HepG2 (cell line): ENCODE data around the gene MCRIP2. TPM values are rescaled to one million over a fixed set of nuclear protein-coding genes. Genes with fewer than 3 reads are reported as not detected.

Experiments used
- AGO1 ChIP-seq: fragments of 200-400 bp; formaldehyde crosslinking; IDR thresholded peaks from 2 replicates; pipeline ENCODE4 v1.6.1; 2017; ENCODE audit warnings: mild to moderate bottlenecking, low read depth, low read length, moderate library complexity; ENCODE audit not compliant: poor library complexity, severe bottlenecking
- HES4 ChIP-seq: sonication (generic); formaldehyde crosslinking; IDR thresholded peaks from 2 replicates; pipeline ENCODE4 v1.9.0; 2021; ENCODE audit warnings: mild to moderate bottlenecking, missing genetic modification reagents, borderline replicate concordance
- MXI1 ChIP-seq: IDR thresholded peaks from 3 replicates; pipeline ENCODE4 v1.6.1; 2012; ENCODE audit warnings: low read depth, low read length, inconsistent platforms, borderline replicate concordance
- NKX3-1 ChIP-seq: sonication (generic); formaldehyde crosslinking; IDR thresholded peaks from 2 replicates; pipeline ENCODE4 v1.5.0; 2020; ENCODE audit warnings: missing genetic modification reagents
- PHF5A ChIP-seq: IDR thresholded peaks from one replicate; pipeline ENCODE4 v1.6.1; 2018; ENCODE audit warnings: low read depth, missing genetic modification reagents; ENCODE audit not compliant: unreplicated experiment
- RBM39 ChIP-seq: fragments of 200-400 bp; formaldehyde crosslinking; IDR thresholded peaks from one replicate; pipeline ENCODE4 v1.6.1; 2018; ENCODE audit warnings: antibody characterized with exemption, mild to moderate bottlenecking, low read depth, low read length; ENCODE audit not compliant: poor library complexity, severe bottlenecking
- REXO4 ChIP-seq: sonication (generic); formaldehyde crosslinking; IDR thresholded peaks from 2 replicates; pipeline ENCODE4 v1.8.0; 2022; ENCODE audit warnings: missing genetic modification reagents, mild to moderate bottlenecking, borderline replicate concordance
- SAP130 ChIP-seq: IDR thresholded peaks from 2 replicates; pipeline ENCODE4 v1.6.1; 2016; ENCODE audit warnings: low read depth
- SPEN ChIP-seq: sonication (generic); formaldehyde crosslinking; IDR thresholded peaks from 2 replicates; pipeline ENCODE4 v1.5.1; 2020; ENCODE audit warnings: low read depth, mild to moderate bottlenecking, missing genetic modification reagents
- STAT5B ChIP-seq: sonication (generic); formaldehyde crosslinking; IDR thresholded peaks from 2 replicates; pipeline ENCODE4 v1.4.0; 2020; ENCODE audit warnings: missing genetic modification reagents
- TAF1 ChIP-seq: sonication (generic); formaldehyde crosslinking; IDR thresholded peaks from 2 replicates; pipeline ENCODE4 v1.4.0; 2020; ENCODE audit warnings: missing genetic modification reagents
- ZC3H13 ChIP-seq: sonication (generic); formaldehyde crosslinking; IDR thresholded peaks from 2 replicates; pipeline ENCODE4 v1.8.1; 2023; ENCODE audit warnings: mild to moderate bottlenecking, missing genetic modification reagents, moderate library complexity
- ZNF331 ChIP-seq: sonication (generic); formaldehyde crosslinking; IDR thresholded peaks from 2 replicates; pipeline ENCODE4 v1.4.0; 2020; ENCODE audit warnings: missing genetic modification reagents
- ZNF530 ChIP-seq: sonication (generic); formaldehyde crosslinking; IDR thresholded peaks from 2 replicates; pipeline ENCODE4 v1.5.0; 2020; ENCODE audit warnings: low read depth, mild to moderate bottlenecking, missing genetic modification reagents
- ZNF607 ChIP-seq: sonication (generic); formaldehyde crosslinking; IDR thresholded peaks from 2 replicates; pipeline ENCODE4 v1.5.1; 2020; ENCODE audit warnings: missing genetic modification reagents, mild to moderate bottlenecking, borderline replicate concordance
- polyA plus RNA-seq, 8 experiments: library from polyadenylated mRNA; depleted of rRNA in 3 of 8; stranded (reverse) in 7 of 8; unstranded in 1 of 8; fragments of >200 nt; fragmentation: Illumina TruSeq in 4 of 8; extraction: Trizol in 4 of 8; gene quantifications; 2 replicates each; pipeline versions ENCODE4 v1.2.1 to v1.2.3, GENCODE V29; 2011 to 2016; ENCODE audit warnings: low read depth in 4 of 8, missing spikeins in 1 of 8, mixed read lengths in 1 of 8; ENCODE audit not compliant: insufficient read depth in 1 of 8
- total RNA-seq, 5 experiments: library from RNA; depleted of rRNA; stranded (reverse); fragments of >200 nt; fragmentation: Illumina TruSeq; extraction: Trizol; gene quantifications; 2 replicates each; pipeline ENCODE4 v1.2.3, GENCODE V29; 2016; ENCODE audit warnings: low read depth in 1 of 5
- TF ChIP-seq, protein P1 (sequence below): IDR thresholded peaks from 2 replicates; pipeline ENCODE4 v1.6.1; 2016; ENCODE audit warnings: mild to moderate bottlenecking, missing biosample characterization, missing genetic modification reagents
- TF ChIP-seq, protein P2 (sequence below): sonication (generic); IDR thresholded peaks from 2 replicates; pipeline ENCODE4 v1.6.1; 2016; ENCODE audit warnings: low read depth, borderline replicate concordance
- TF ChIP-seq, protein P3 (sequence below): sonication (generic); formaldehyde crosslinking; IDR thresholded peaks from 2 replicates; pipeline ENCODE4 v1.5.1; 2020; ENCODE audit warnings: mild to moderate bottlenecking, missing genetic modification reagents, borderline replicate concordance
- TF ChIP-seq, protein P4 (sequence below): sonication (generic); formaldehyde crosslinking; IDR thresholded peaks from 2 replicates; pipeline ENCODE4 v1.4.0; 2020; ENCODE audit warnings: missing genetic modification reagents
- TF ChIP-seq, protein P5 (sequence below): sonication (generic); formaldehyde crosslinking; IDR thresholded peaks from 2 replicates; pipeline ENCODE4 v1.8.0; 2022; ENCODE audit warnings: missing genetic modification reagents, mild to moderate bottlenecking, borderline replicate concordance

The MCRIP2 gene
- total and polyA plus RNA-seq, 2 of the 13 experiments (the other 11 are each of a cell fraction or from before 2014, with no cell fraction given) = 39.6 to 76.7 TPM

DNA sequence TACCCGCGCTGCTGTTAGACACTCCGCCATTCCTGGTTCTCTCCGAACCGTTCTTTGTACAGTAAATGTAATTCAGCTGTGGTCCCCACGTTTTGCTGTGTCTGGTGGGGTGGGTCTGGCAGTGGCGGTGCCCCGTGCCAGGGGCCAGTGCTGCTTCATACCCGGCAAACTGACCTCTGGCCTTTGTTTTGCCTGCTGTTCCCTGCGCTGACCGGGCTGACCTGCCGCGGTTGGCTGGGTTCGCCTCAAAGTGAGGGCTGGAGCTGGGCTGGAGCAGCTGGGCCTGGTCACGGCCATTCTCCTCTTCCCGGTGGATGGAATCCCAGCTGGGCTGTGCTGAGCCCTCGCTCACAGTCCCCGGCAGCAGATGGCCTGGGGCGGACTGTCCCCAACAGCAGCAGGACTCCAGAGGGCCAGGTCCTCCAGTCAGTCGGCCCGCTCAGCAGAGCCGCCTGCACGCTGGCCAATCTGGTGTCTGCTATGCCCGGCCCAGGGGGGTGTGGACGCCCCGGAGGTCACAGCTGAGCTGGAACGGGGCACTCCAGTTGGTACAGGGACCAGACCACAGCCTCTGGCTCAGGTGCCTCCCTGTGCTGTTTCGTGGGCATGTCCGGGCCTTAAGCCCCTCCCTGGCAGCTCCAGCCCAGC is 12.3 kb upstream of the MCRIP2 start (continued):
- TF ChIP-seq, protein P1, sequence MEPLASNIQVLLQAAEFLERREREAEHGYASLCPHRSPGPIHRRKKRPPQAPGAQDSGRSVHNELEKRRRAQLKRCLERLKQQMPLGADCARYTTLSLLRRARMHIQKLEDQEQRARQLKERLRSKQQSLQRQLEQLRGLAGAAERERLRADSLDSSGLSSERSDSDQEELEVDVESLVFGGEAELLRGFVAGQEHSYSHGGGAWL (CRISPR knock-in tag) = 0 out of 2 replicates have a peak, but pooled peaks have one; percentile 21
- 0 out of 2 replicates have a peak, but pooled peaks have one; percentile 28 for TF ChIP-seq STAT5B
- TF ChIP-seq, protein P2, sequence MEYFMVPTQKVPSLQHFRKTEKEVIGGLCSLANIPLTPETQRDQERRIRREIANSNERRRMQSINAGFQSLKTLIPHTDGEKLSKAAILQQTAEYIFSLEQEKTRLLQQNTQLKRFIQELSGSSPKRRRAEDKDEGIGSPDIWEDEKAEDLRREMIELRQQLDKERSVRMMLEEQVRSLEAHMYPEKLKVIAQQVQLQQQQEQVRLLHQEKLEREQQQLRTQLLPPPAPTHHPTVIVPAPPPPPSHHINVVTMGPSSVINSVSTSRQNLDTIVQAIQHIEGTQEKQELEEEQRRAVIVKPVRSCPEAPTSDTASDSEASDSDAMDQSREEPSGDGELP = peak; percentile 80; the same call in 1 of the 2 replicates
- peak; percentile 30; the same call in 1 of the 2 replicates for TF ChIP-seq ZNF331
- 0 out of 3 replicates have a peak, but pooled peaks have one; percentile 13 for TF ChIP-seq MXI1
- TF ChIP-seq, protein P3, sequence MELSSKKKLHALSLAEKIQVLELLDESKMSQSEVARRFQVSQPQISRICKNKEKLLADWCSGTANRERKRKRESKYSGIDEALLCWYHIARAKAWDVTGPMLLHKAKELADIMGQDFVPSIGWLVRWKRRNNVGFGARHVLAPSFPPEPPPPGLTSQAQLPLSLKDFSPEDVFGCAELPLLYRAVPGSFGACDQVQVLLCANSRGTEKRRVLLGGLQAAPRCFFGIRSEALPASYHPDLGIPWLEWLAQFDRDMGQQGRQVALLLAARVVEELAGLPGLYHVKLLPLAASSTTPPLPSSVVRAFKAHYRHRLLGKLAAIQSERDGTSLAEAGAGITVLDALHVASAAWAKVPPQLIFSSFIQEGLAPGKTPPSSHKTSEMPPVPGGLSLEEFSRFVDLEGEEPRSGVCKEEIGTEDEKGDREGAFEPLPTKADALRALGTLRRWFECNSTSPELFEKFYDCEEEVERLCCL (CRISPR knock-in tag) = peak; percentile 54; the same call in 1 of the 2 replicates
- no peak for TF ChIP-seq ZNF530 (CRISPR knock-in tag)
- 0 out of 2 replicates have a peak, but pooled peaks have one; percentile 13 for TF ChIP-seq ZC3H13 (CRISPR knock-in tag)
- TF ChIP-seq HES4 (CRISPR knock-in tag) = 0 out of 2 replicates have a peak, but pooled peaks have one; percentile 60
- peak; percentile 35 for TF ChIP-seq TAF1 (CRISPR knock-in tag)
- TF ChIP-seq SPEN = no peak
- TF ChIP-seq NKX3-1 (CRISPR knock-in tag) = no peak
- TF ChIP-seq, protein P4, sequence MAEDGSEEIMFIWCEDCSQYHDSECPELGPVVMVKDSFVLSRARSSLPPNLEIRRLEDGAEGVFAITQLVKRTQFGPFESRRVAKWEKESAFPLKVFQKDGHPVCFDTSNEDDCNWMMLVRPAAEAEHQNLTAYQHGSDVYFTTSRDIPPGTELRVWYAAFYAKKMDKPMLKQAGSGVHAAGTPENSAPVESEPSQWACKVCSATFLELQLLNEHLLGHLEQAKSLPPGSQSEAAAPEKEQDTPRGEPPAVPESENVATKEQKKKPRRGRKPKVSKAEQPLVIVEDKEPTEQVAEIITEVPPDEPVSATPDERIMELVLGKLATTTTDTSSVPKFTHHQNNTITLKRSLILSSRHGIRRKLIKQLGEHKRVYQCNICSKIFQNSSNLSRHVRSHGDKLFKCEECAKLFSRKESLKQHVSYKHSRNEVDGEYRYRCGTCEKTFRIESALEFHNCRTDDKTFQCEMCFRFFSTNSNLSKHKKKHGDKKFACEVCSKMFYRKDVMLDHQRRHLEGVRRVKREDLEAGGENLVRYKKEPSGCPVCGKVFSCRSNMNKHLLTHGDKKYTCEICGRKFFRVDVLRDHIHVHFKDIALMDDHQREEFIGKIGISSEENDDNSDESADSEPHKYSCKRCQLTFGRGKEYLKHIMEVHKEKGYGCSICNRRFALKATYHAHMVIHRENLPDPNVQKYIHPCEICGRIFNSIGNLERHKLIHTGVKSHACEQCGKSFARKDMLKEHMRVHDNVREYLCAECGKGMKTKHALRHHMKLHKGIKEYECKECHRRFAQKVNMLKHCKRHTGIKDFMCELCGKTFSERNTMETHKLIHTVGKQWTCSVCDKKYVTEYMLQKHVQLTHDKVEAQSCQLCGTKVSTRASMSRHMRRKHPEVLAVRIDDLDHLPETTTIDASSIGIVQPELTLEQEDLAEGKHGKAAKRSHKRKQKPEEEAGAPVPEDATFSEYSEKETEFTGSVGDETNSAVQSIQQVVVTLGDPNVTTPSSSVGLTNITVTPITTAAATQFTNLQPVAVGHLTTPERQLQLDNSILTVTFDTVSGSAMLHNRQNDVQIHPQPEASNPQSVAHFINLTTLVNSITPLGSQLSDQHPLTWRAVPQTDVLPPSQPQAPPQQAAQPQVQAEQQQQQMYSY = peak; percentile 67; the same call in 1 of the 2 replicates
- no peak for TF ChIP-seq RBM39
- TF ChIP-seq, protein P5, sequence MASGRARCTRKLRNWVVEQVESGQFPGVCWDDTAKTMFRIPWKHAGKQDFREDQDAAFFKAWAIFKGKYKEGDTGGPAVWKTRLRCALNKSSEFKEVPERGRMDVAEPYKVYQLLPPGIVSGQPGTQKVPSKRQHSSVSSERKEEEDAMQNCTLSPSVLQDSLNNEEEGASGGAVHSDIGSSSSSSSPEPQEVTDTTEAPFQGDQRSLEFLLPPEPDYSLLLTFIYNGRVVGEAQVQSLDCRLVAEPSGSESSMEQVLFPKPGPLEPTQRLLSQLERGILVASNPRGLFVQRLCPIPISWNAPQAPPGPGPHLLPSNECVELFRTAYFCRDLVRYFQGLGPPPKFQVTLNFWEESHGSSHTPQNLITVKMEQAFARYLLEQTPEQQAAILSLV (CRISPR knock-in tag) = 0 out of 2 replicates have a peak, but pooled peaks have one; percentile 16
- TF ChIP-seq ZNF607 (CRISPR knock-in tag) = 0 out of 2 replicates have a peak, but pooled peaks have one; percentile 28
- no peak for TF ChIP-seq PHF5A
- no peak for TF ChIP-seq REXO4
- peak; percentile 21 for TF ChIP-seq AGO1
- TF ChIP-seq SAP130 (CRISPR knock-in tag) = peak; percentile 61; the same call in 1 of the 2 replicates
